ENCODE results near the gene DGKD. TPM values are rescaled to one million over a fixed set of nuclear protein-coding genes. Genes with fewer than 3 reads are reported as not detected.
"Not testable (repeated sequence)": the region's sequence is repeated elsewhere in the genome, so short reads cannot be mapped to it uniquely, and the experiment has no call there.

The DGKD gene
- polyA plus RNA-seq, 4 donors: 22.8 to 27.3 (median 23.9) TPM

- DNase-seq (ENCODE audit: low read depth in 4 of 4, low spot score in 3 of 4): no peak
Measured at GRCh38 chr2:233360771-233361176, 6.5 kb downstream of the DGKD start.

GRCh38 chr2:233361297-233361696 is 7.0 kb downstream of the DGKD start:
- DNase-seq (ENCODE audit: low read depth in 4 of 4, low spot score in 3 of 4): no peak

GRCh38 chr2:233362742-233363141 is 8.4 kb downstream of the DGKD start:
- no peak for DNase-seq (ENCODE audit: low read depth in 4 of 4, low spot score in 3 of 4)

GRCh38 chr2:233363744-233364235 is 9.5 kb downstream of the DGKD start:
- DNase-seq (ENCODE audit: low read depth in 4 of 4, low spot score in 3 of 4): no peak

- DNase-seq (ENCODE audit: low read depth in 4 of 4, low spot score in 3 of 4): no peak
Measured at GRCh38 chr2:233365861-233366520, 11.7 kb downstream of the DGKD start.

GRCh38 chr2:233367586-233367985 is 13.3 kb downstream of the DGKD start:
- no peak for DNase-seq (ENCODE audit: low read depth in 4 of 4, low spot score in 3 of 4)

GRCh38 chr2:233368756-233369155 is 14.5 kb downstream of the DGKD start:
- no peak for DNase-seq (ENCODE audit: low read depth in 4 of 4, low spot score in 3 of 4)

- DNase-seq (ENCODE audit: low read depth in 4 of 4, low spot score in 3 of 4): no peak
Measured at GRCh38 chr2:233369462-233369861, 15.2 kb downstream of the DGKD start.

- no peak for DNase-seq (ENCODE audit: low read depth in 4 of 4, low spot score in 3 of 4)
Measured at GRCh38 chr2:233369897-233370685, 15.8 kb downstream of the DGKD start.

- no peak for DNase-seq (ENCODE audit: low read depth in 4 of 4, low spot score in 3 of 4)
Measured at GRCh38 chr2:233371641-233372040, 17.3 kb downstream of the DGKD start.

GRCh38 chr2:233372855-233373254 is 18.6 kb downstream of the DGKD start:
- DNase-seq (ENCODE audit: low read depth in 4 of 4, low spot score in 3 of 4): no peak

GRCh38 chr2:233373316-233373715 is 19.0 kb downstream of the DGKD start:
- no peak for DNase-seq (ENCODE audit: low read depth in 4 of 4, low spot score in 3 of 4)

- not testable (repeated sequence) for DNase-seq (ENCODE audit: low read depth in 4 of 4, low spot score in 3 of 4)
Measured at GRCh38 chr2:233374776-233375175, 20.5 kb downstream of the DGKD start.

GRCh38 chr2:233375490-233376314 is 21.4 kb downstream of the DGKD start:
- DNase-seq (ENCODE audit: low read depth in 4 of 4, low spot score in 3 of 4): no peak

- DNase-seq (ENCODE audit: low read depth in 4 of 4, low spot score in 3 of 4): no peak
Measured at GRCh38 chr2:233379034-233379433, 24.7 kb downstream of the DGKD start.

GRCh38 chr2:233379441-233379840 is 25.1 kb downstream of the DGKD start:
- DNase-seq (ENCODE audit: low read depth in 4 of 4, low spot score in 3 of 4): no peak

GRCh38 chr2:233380132-233380895 is 26.0 kb downstream of the DGKD start:
- no peak for DNase-seq (ENCODE audit: low read depth in 4 of 4, low spot score in 3 of 4)

GRCh38 chr2:233380995-233381637 is 26.8 kb downstream of the DGKD start:
- no peak for DNase-seq (ENCODE audit: low read depth in 4 of 4, low spot score in 3 of 4)

- DNase-seq (ENCODE audit: low read depth in 4 of 4, low spot score in 3 of 4): no peak
Measured at GRCh38 chr2:233381638-233381995, 27.3 kb downstream of the DGKD start.

GRCh38 chr2:233384015-233384414 is 29.7 kb downstream of the DGKD start:
- DNase-seq (ENCODE audit: low read depth in 4 of 4, low spot score in 3 of 4): no peak

All from right renal pelvis (tissue), 4 donors.